GM21390 (cell line): ENCODE data around the gene LTA.

ENCODE experiments used
- ATAC-seq: cut with Tn5 transposase; IDR thresholded peaks from one replicate; pipeline ENCODE4 v1.9.1; 2021; ENCODE audit not compliant: unreplicated experiment

The LTA gene

GRCh38 chr6:31569861-31570536 is 2.1 kb upstream of the LTA start:
- ATAC-seq: no peak

GRCh38 chr6:31573239-31574105 is 1.4 kb downstream of the LTA start:
- no peak for ATAC-seq

- no peak for ATAC-seq
These were observed 2.3 kb downstream of the LTA start for GRCh38 chr6:31574106-31575061.

- no peak for ATAC-seq
These were observed 3.3 kb downstream of the LTA start, which contains the start of gene TNF for GRCh38 chr6:31575335-31575901. TSS of gene TNF (plus strand) at chr6:31575565. CDS start at chr6:31575742, 177 bp downstream.

GRCh38 chr6:31575952-31576685 is 4.0 kb downstream of the LTA start:
- no peak for ATAC-seq

GRCh38 chr6:31576897-31577578 is 4.9 kb downstream of the LTA start:
- no peak for ATAC-seq

- no peak for ATAC-seq
These were observed 5.5 kb downstream of the LTA start for GRCh38 chr6:31577579-31577966.

GRCh38 chr6:31578184-31579118 is 6.4 kb downstream of the LTA start:
- ATAC-seq: no peak

- ATAC-seq: no peak
These were observed 7.0 kb downstream of the LTA start for GRCh38 chr6:31579119-31579505.

GRCh38 chr6:31579546-31580437 is 7.7 kb downstream of the LTA start:
- no peak for ATAC-seq

GRCh38 chr6:31580438-31580740 is 8.3 kb downstream of the LTA start:
- ATAC-seq: no peak

- peak; percentile 63 for ATAC-seq
These were observed 8.8 kb downstream of the LTA start for GRCh38 chr6:31580807-31581433.

GRCh38 chr6:31581434-31582229 is 9.5 kb downstream of the LTA start:
- ATAC-seq: no peak

GRCh38 chr6:31582230-31582643 is 10.1 kb downstream of the LTA start, which contains the start of gene LTB:
TSS of gene LTB (minus strand) at chr6:31582424. CDS start at chr6:31582417, 7 bp downstream.
- ATAC-seq: no peak

- no peak for ATAC-seq
These were observed 13.4 kb downstream of the LTA start for GRCh38 chr6:31585491-31585890.

GRCh38 chr6:31586008-31586407 is 13.9 kb downstream of the LTA start, which contains the start of gene LST1:
TSS of gene LST1 (plus strand) at chr6:31586277. CDS start at chr6:31587300, 1,023 bp downstream.
- ATAC-seq: no peak
